Mesendoderm (in vitro differentiated cells): ENCODE data around the gene PKDREJ.
"Not testable (repeated sequence)": the region's sequence is repeated elsewhere in the genome, so short reads cannot be mapped to it uniquely, and the experiment has no call there.

Experiments
- DNase-seq: peaks from one replicate; pipeline ENCODE4 v3.0.0; 2013
- H2AK5ac ChIP-seq: 2 replicates; pipeline ENCODE4 v1.6.1; 2013; ENCODE audit warnings: low read length, inconsistent platforms
- H2BK120ac ChIP-seq: 2 replicates; pipeline ENCODE4 v1.6.1; 2013; ENCODE audit warnings: low read depth, mild to moderate bottlenecking, low read length, moderate library complexity, mixed read lengths
- H2BK15ac ChIP-seq: replicated peaks from 2 replicates; pipeline ENCODE4 v1.6.1; 2013; ENCODE audit warnings: low read depth, mild to moderate bottlenecking, moderate library complexity
- H2BK5ac ChIP-seq: 2 replicates; pipeline ENCODE4 v1.6.1; 2013; ENCODE audit warnings: low read length, inconsistent platforms
- H3K18ac ChIP-seq: 2 replicates; pipeline ENCODE4 v1.6.1; 2013; ENCODE audit warnings: mild to moderate bottlenecking, low read length, mixed read lengths
- H3K23ac ChIP-seq: one replicate; pipeline ENCODE4 v1.6.1; 2013; ENCODE audit warnings: low read length
- H3K27ac ChIP-seq: 2 replicates; pipeline ENCODE4 v1.5.1; 2013; ENCODE audit warnings: low read depth, mild to moderate bottlenecking, inconsistent platforms, low read length, moderate library complexity
- H3K27me3 ChIP-seq: 2 replicates; pipeline ENCODE4 v1.6.1; 2013; ENCODE audit warnings: low read length, control low read depth, mild to moderate bottlenecking, inconsistent platforms; ENCODE audit not compliant: insufficient read depth, poor library complexity
- H3K36me3 ChIP-seq: 2 replicates; pipeline ENCODE4 v1.6.1; 2013; ENCODE audit warnings: low read length, inconsistent platforms; ENCODE audit not compliant: control insufficient read depth, insufficient read depth
- H3K4ac ChIP-seq: one replicate; pipeline ENCODE4 v1.6.1; 2013; ENCODE audit warnings: low read depth, mild to moderate bottlenecking, low read length, moderate library complexity
- H3K4me1 ChIP-seq: 2 replicates; pipeline ENCODE4 v1.6.1; 2013; ENCODE audit warnings: low read depth, low read length, inconsistent platforms; ENCODE audit not compliant: control insufficient read depth
- H3K4me2 ChIP-seq: 2 replicates; pipeline ENCODE4 v1.6.1; 2013; ENCODE audit warnings: low read length
- H3K4me3 ChIP-seq: 2 replicates; pipeline ENCODE4 v1.5.1; 2013; ENCODE audit warnings: mild to moderate bottlenecking, low read length
- H3K56ac ChIP-seq: one replicate; pipeline ENCODE4 v1.6.1; 2013; ENCODE audit warnings: low read length
- H3K79me1 ChIP-seq: 2 replicates; pipeline ENCODE4 v1.6.1; 2013; ENCODE audit warnings: low read length, inconsistent platforms
- H3K79me2 ChIP-seq: 2 replicates; pipeline ENCODE4 v1.6.1; 2013; ENCODE audit warnings: mild to moderate bottlenecking, low read length; ENCODE audit not compliant: control insufficient read depth, insufficient read depth
- H3K9ac ChIP-seq: 2 replicates; pipeline ENCODE4 v1.6.1; 2013; ENCODE audit warnings: low read length, inconsistent platforms
- H4K5ac ChIP-seq: one replicate; pipeline ENCODE4 v1.6.1; 2013; ENCODE audit warnings: low read length
- H4K8ac ChIP-seq: one replicate; pipeline ENCODE4 v1.6.1; 2013; ENCODE audit warnings: low read depth, mild to moderate bottlenecking, control low read depth, low read length, moderate library complexity
- WGBS: extraction: QIAGEN DNeasy Blood & Tissue Kit; methylation state at CpG from one replicate; pipeline ENCODE4 v1.1.7; 2013; ENCODE audit warnings: low lambda C conversion rate, missing lambda C conversion rate; ENCODE audit not compliant: insufficient coverage; ENCODE audit errors: extremely low coverage; 5-methylcytosine and 5-hydroxymethylcytosine counted together

Gene PKDREJ

GRCh38 chr22:46264520-46264919, 1.4 kb upstream of the PKDREJ start:
- not testable (repeated sequence) for H2BK5ac ChIP-seq, H3K36me3 ChIP-seq, H2BK15ac ChIP-seq, H3K9ac ChIP-seq, H3K4me3 ChIP-seq, H3K4me1 ChIP-seq, H3K79me1 ChIP-seq, H3K18ac ChIP-seq, H3K23ac ChIP-seq, H3K27ac ChIP-seq, H4K8ac ChIP-seq, H3K79me2 ChIP-seq, H4K5ac ChIP-seq, H2BK120ac ChIP-seq, H3K4me2 ChIP-seq, H2AK5ac ChIP-seq, H3K4ac ChIP-seq, H3K27me3 ChIP-seq, DNase-seq, H3K56ac ChIP-seq
- no CpG with 5 or more reads among the region's 6 CpGs for WGBS

DNA sequence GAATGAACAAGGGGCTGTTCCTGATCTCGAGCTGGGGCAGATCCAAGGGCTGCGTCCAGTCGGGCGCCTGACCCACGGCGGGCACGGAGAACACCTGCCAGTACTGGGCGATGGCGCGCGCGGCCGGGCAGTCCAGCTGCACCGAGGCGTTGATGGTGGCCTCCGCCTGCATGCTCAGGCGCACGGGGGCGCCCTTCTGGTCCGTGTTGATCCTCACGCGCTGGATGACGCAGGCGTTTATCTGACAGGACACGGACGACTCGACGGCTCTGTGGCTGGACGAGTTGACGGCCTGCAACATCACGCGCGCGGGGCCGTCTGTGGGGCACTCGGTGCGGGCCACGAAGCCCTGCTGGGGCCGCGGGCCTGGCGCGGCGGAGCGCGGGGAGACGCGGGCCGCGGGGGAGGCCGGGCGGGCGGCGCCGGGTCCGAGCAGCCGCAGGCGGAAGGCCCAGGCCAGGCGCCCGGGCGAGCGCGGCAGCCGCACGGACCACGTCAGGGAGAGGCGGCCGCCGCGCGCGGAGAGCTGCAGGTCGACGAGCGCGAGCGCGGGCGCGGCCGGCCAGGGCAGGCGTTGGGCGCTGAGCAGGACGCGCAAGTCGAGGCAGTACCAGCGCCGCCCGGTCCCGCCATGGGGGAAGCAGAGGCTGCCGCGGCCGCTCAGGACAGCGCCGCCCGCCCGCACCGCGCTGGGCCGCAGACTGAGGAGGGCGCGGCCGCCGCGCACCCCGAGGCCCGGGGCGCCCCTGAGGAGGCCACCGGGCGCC, 511 bp downstream of the PKDREJ start:
- H3K36me3 ChIP-seq = no peaks in the 10 kb centered on the region
- WGBS = no CpG with 5 or more reads among the region's 109 CpGs
- peak overlapping the region; percentile 54 for H3K9ac ChIP-seq
- H3K27ac ChIP-seq = no peak overlapping the region
- peaks cover 9% of the 10 kb centered on the region for H3K27me3 ChIP-seq
- H4K5ac ChIP-seq = no peak overlapping the region
- H3K4me3 ChIP-seq = no peak overlapping the region
- no peaks in the 10 kb centered on the region for H3K79me1 ChIP-seq
- H3K4me1 ChIP-seq = no peaks in the 10 kb centered on the region
- no peaks in the 10 kb centered on the region for H3K79me2 ChIP-seq
- H2BK15ac ChIP-seq = no peak overlapping the region
- H3K56ac ChIP-seq = peak overlapping the region; percentile 84
- no peak overlapping the region for H4K8ac ChIP-seq
- H3K23ac ChIP-seq = peak overlapping the region; percentile 24
- no peak overlapping the region for H2AK5ac ChIP-seq
- no peak overlapping the region for H2BK120ac ChIP-seq
- peak overlapping the region; percentile 57 for H3K18ac ChIP-seq
- peak overlapping the region; percentile 17 for H3K4ac ChIP-seq
- peak overlapping the region; percentile 38 for H3K4me2 ChIP-seq
- no peak overlapping the region for H2BK5ac ChIP-seq
- peak; percentile 84 for DNase-seq

DNA sequence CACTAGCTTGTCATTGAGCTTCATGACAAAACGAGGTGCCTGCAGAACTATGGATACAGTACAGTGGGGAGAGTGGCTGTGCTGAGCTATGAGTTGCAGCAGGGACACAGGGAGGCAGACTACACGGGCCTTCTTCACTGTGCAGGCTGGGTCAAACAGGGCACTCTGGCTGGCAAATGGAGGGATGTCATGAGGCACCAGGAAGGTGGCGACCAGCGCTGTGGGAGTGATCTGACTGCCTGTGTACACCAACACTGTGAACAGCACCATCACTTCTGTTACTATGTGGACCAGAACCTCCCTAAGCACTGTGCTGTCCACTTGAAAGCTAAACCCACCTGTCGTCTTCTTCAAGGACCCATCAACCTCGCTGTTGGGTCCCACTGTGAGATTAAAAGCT, 3.1 kb downstream of the PKDREJ start:
- Histone ChIP-seq H3K4me3 (no peak overlapping the region), H3K9ac (no peak overlapping the region), H3K27me3 (peaks cover 9% of the 10 kb centered on the region), H3K27ac (no peak overlapping the region), H3K79me2 (no peaks in the 10 kb centered on the region), H3K23ac (no peak overlapping the region), H2AK5ac (no peak overlapping the region), H3K4ac (no peak overlapping the region), H2BK5ac (no peak overlapping the region), H3K4me2 (no peak overlapping the region), H3K4me1 (no peaks in the 10 kb centered on the region), H2BK120ac (no peak overlapping the region), H3K79me1 (no peaks in the 10 kb centered on the region), H4K5ac (no peak overlapping the region), H3K56ac (no peak overlapping the region), H3K36me3 (no peaks in the 10 kb centered on the region), H4K8ac (no peak overlapping the region), H2BK15ac (no peak overlapping the region), H3K18ac (no peak overlapping the region)
- no peak for DNase-seq
- no CpG with 5 or more reads among the region's 6 CpGs for WGBS

DNA sequence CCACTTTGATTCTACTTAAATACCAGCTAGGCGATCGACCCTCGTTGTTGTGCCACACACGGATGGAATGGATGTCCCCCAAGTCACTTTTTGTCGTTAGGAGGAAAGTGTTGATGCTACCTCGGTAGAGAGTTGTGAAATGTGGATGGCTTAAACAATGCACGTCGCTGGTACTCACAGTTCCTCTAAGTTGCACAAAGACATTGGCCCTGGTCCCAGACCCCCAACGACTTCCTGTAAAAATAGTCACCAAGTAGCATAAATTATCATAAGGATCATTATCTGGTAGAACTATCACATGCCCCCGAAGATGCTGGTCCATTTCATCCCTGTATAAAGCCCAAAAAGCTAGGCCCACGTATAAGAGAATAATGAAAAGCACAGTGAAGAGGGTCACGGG, 3.8 kb downstream of the PKDREJ start:
- no peak overlapping the region for H2AK5ac ChIP-seq
- peaks cover 9% of the 10 kb centered on the region for H3K27me3 ChIP-seq
- H3K79me2 ChIP-seq = no peaks in the 10 kb centered on the region
- no peak overlapping the region for H3K18ac ChIP-seq
- no peaks in the 10 kb centered on the region for H3K4me1 ChIP-seq
- H3K36me3 ChIP-seq = no peaks in the 10 kb centered on the region
- H3K4me2 ChIP-seq = no peak overlapping the region
- H3K4me3 ChIP-seq = no peak overlapping the region
- H2BK5ac ChIP-seq = no peak overlapping the region
- H3K23ac ChIP-seq = no peak overlapping the region
- no peak overlapping the region for H4K8ac ChIP-seq
- no peak overlapping the region for H3K56ac ChIP-seq
- no peaks in the 10 kb centered on the region for H3K79me1 ChIP-seq
- no peak overlapping the region for H3K4ac ChIP-seq
- no peak overlapping the region for H4K5ac ChIP-seq
- H3K27ac ChIP-seq = no peak overlapping the region
- no peak overlapping the region for H3K9ac ChIP-seq
- DNase-seq = no peak
- WGBS = no CpG with 5 or more reads among the region's 12 CpGs
- no peak overlapping the region for H2BK15ac ChIP-seq
- H2BK120ac ChIP-seq = no peak overlapping the region

- Histone ChIP-seq H2AK5ac (no peak overlapping the region), H3K9ac (no peak overlapping the region), H3K4me2 (no peak overlapping the region), H3K56ac (no peak overlapping the region), H3K4ac (no peak overlapping the region), H4K8ac (no peak overlapping the region), H3K27me3 (peaks cover 2% of the 10 kb centered on the region), H3K4me3 (no peak overlapping the region), H3K4me1 (no peaks in the 10 kb centered on the region), H2BK15ac (no peak overlapping the region), H3K79me2 (no peaks in the 10 kb centered on the region), H2BK5ac (no peak overlapping the region), H3K18ac (no peak overlapping the region), H3K36me3 (no peaks in the 10 kb centered on the region), H2BK120ac (no peak overlapping the region), H3K27ac (no peak overlapping the region), H3K23ac (no peak overlapping the region), H4K5ac (no peak overlapping the region), H3K79me1 (no peaks in the 10 kb centered on the region)
- WGBS = no CpG with 5 or more reads among the region's 8 CpGs
- DNase-seq = no peak
Observed at GRCh38 chr22:46256358-46256958, 6.7 kb downstream of the PKDREJ start.
